ENCODE data around the gene VPS18.

- TF ChIP-seq CTCF (IDR thresholded peaks at IDR 0.05; ENCODE audit: insufficient read depth, low read length, poor library complexity, severe bottlenecking) (no peak), EZH2phosphoT487 (conservative IDR thresholded peaks at IDR 0.05; ENCODE audit: low read length) (no peak)
These were observed 16.9 kb downstream of the VPS18 start for GRCh38 chr15:40911141-40911540.
